HepG2 (cell line): Measurements from ENCODE around the gene TESPA1. TPM values are rescaled to one million over a fixed set of nuclear protein-coding genes. Genes with fewer than 3 reads are reported as not detected.

ENCODE experiments used
- ATAC-seq: fragments of 200-7000 bp; cut with Tn5 transposase; 3 replicates; pipeline ENCODE4 v1.9.1; 2020; ENCODE audit warnings: mild to moderate bottlenecking, moderate library complexity
- BruUV-seq: library from RNA; stranded (reverse); fragments of 400-500 nt; replicated peaks from 2 replicates; lab custom pipeline; 2021; lab: Mats Ljungman, UMichigan
- CTCF ChIA-PET: fragments of 300-600 bp; formaldehyde crosslinking; extraction: SDS; loops from one replicate; lab custom pipeline; 2021; ENCODE audit warnings: low total read pairs, inconsistent platforms, low intra/inter-chr PET ratio; lab: Yijun Ruan, JAX
- POLR2A ChIA-PET: fragments of 350-600 bp; sonication (Branson Sonifier 250); formaldehyde crosslinking; loops from one replicate; lab custom pipeline; 2020; ENCODE audit warnings: antibody characterized with exemption, inconsistent platforms; lab: Yijun Ruan, JAX
- DNase-seq: peaks from one replicate; pipeline ENCODE4 v3.0.0-alpha.2; 2015; ENCODE audit warnings: low spot score
- FAIRE-seq: peaks from 3 replicates; lab custom pipeline; 2011; peaks lifted over from hg19 to GRCh38; lab: Jason Lieb, UNC
- H2AFZ ChIP-seq: one replicate; pipeline ENCODE4 v1.6.1; 2011; ENCODE audit warnings: low read length, inconsistent platforms
- H3K27ac ChIP-seq: fragments of 300-600 bp; 3 replicates; pipeline ENCODE4 v1.8.0; 2011; ENCODE audit warnings: mixed run types, mild to moderate bottlenecking, mixed read lengths, low read length, inconsistent platforms; ENCODE audit not compliant: insufficient read depth; ENCODE audit errors: extremely low read length
- H3K27me3 ChIP-seq, 2 experiments: fragments of 200-600 bp in 1 of 2; 2 replicates in 1 of 2; 3 replicates in 1 of 2; pipeline versions ENCODE4 v1.6.0 to v1.8.0; 2011; ENCODE audit warnings: low read length in 2 of 2, mild to moderate bottlenecking in 2 of 2, moderate library complexity in 2 of 2, inconsistent platforms in 1 of 2; ENCODE audit not compliant: insufficient read depth in 2 of 2, control insufficient read depth in 1 of 2
- H3K36me3 ChIP-seq, 2 experiments: fragments of 200-600 bp in 1 of 2; replicated peaks in 1 of 2; 2 replicates in 1 of 2; 3 replicates in 1 of 2; pipeline versions ENCODE4 v1.5.1 to v1.8.0; 2011; ENCODE audit warnings: low read length in 2 of 2, inconsistent platforms in 1 of 2; ENCODE audit not compliant: insufficient read depth in 2 of 2, control insufficient read depth in 1 of 2
- H3K4me1 ChIP-seq: 2 replicates; pipeline ENCODE4 v1.5.1; 2012; ENCODE audit warnings: low read length, inconsistent platforms; ENCODE audit not compliant: insufficient read depth
- H3K4me2 ChIP-seq: 2 replicates; pipeline ENCODE4 v1.6.0; 2011; ENCODE audit warnings: low read depth, low read length, inconsistent platforms
- H3K4me3 ChIP-seq, 3 experiments: fragments of 200-600 bp in 1 of 3; sonication (generic), shearing (Covaris generic) in 1 of 3; replicated peaks in 1 of 3; 2 replicates each; pipeline ENCODE4 v1.5.1; 2011 to 2016; ENCODE audit warnings: low read length in 3 of 3, inconsistent platforms in 2 of 3, low read depth in 2 of 3, mild to moderate bottlenecking in 2 of 3, control low read depth in 1 of 3, mixed read lengths in 1 of 3; ENCODE audit not compliant: insufficient read depth in 1 of 3
- H3K79me2 ChIP-seq: one replicate; pipeline ENCODE4 v1.6.1; 2011; ENCODE audit warnings: low read length, inconsistent platforms; ENCODE audit not compliant: insufficient read depth
- H3K9ac ChIP-seq: 2 replicates; pipeline ENCODE4 v1.6.0; 2011; ENCODE audit warnings: mild to moderate bottlenecking, low read depth, low read length, inconsistent platforms; ENCODE audit not compliant: insufficient read depth
- H3K9me3 ChIP-seq: 2 replicates; pipeline ENCODE4 v1.5.1; 2012; ENCODE audit warnings: mild to moderate bottlenecking, low read length
- H4K20me1 ChIP-seq: 2 replicates; pipeline ENCODE4 v1.6.0; 2011; ENCODE audit warnings: inconsistent platforms, mild to moderate bottlenecking, low read length, moderate library complexity; ENCODE audit not compliant: insufficient read depth
- CREM ChIP-seq, 2 experiments: sonication (generic) in 1 of 2; formaldehyde crosslinking in 1 of 2; IDR thresholded peaks; 2 replicates each; pipeline versions ENCODE4 v1.4.0 to v1.6.1; 2016 to 2020; ENCODE audit warnings: antibody characterized with exemption in 1 of 2, mild to moderate bottlenecking in 1 of 2, missing genetic modification reagents in 1 of 2
- HDAC1 ChIP-seq: sonication (generic); formaldehyde crosslinking; IDR thresholded peaks from 2 replicates; pipeline ENCODE4 v1.5.1; 2020; ENCODE audit warnings: mild to moderate bottlenecking, missing genetic modification reagents
- HOXA5 ChIP-seq: sonication (generic); formaldehyde crosslinking; IDR thresholded peaks from 2 replicates; pipeline ENCODE4 v1.4.0; 2020; ENCODE audit warnings: missing genetic modification reagents
- JUND ChIP-seq: sonication (generic); formaldehyde crosslinking; IDR thresholded peaks from 2 replicates; pipeline ENCODE4 v1.8.0; 2022; ENCODE audit warnings: mild to moderate bottlenecking, missing genetic modification reagents
- KDM4B ChIP-seq: sonication (generic); formaldehyde crosslinking; IDR thresholded peaks from 2 replicates; pipeline ENCODE4 v1.4.0; 2020; ENCODE audit warnings: missing genetic modification reagents
- NPAS2 ChIP-seq: sonication (generic); formaldehyde crosslinking; IDR thresholded peaks from 2 replicates; pipeline ENCODE4 v1.8.0; 2022; ENCODE audit warnings: mild to moderate bottlenecking, missing genetic modification reagents, borderline replicate concordance
- ZNF749 ChIP-seq: sonication (generic); formaldehyde crosslinking; IDR thresholded peaks from 2 replicates; pipeline ENCODE4 v1.8.0; 2022; ENCODE audit warnings: mild to moderate bottlenecking, missing genetic modification reagents, moderate library complexity, borderline replicate concordance
- ZSCAN21 ChIP-seq: sonication (generic); formaldehyde crosslinking; IDR thresholded peaks from 2 replicates; pipeline ENCODE4 v1.8.0; 2022; ENCODE audit warnings: mild to moderate bottlenecking, missing genetic modification reagents, moderate library complexity, borderline replicate concordance
- WGBS: methylation state at CpG from one replicate; pipeline ENCODE4 v1.1.6; 2017; ENCODE audit warnings: low lambda C conversion rate; 5-methylcytosine and 5-hydroxymethylcytosine counted together
- in situ Hi-C: cut with HindIII; loops from 2 replicates; pipeline ENCODE4 v1.10.0; 2017; ENCODE audit warnings: low pct_unique_long_range_greater_than_20kb; ENCODE audit not compliant: extremely low pct_ligation_motif_present
- intact Hi-C: fragments of 100-400 bp; cut with micrococcal nuclease; formaldehyde crosslinking; loops from one replicate; pipeline ENCODE4 v1.10.0; 2022; ENCODE audit not compliant: unreplicated experiment
- polyA plus RNA-seq, 8 experiments: library from polyadenylated mRNA; depleted of rRNA in 3 of 8; stranded (reverse) in 7 of 8; unstranded in 1 of 8; fragments of >200 nt; fragmentation: Illumina TruSeq in 4 of 8; extraction: Trizol in 4 of 8; gene quantifications; 2 replicates each; pipeline versions ENCODE4 v1.2.1 to v1.2.3, GENCODE V29; 2011 to 2016; ENCODE audit warnings: low read depth in 4 of 8, missing spikeins in 1 of 8, mixed read lengths in 1 of 8; ENCODE audit not compliant: insufficient read depth in 1 of 8
- total RNA-seq, 5 experiments: library from RNA; depleted of rRNA; stranded (reverse); fragments of >200 nt; fragmentation: Illumina TruSeq; extraction: Trizol; gene quantifications; 2 replicates each; pipeline ENCODE4 v1.2.3, GENCODE V29; 2016; ENCODE audit warnings: low read depth in 1 of 5
- TF ChIP-seq, protein P1 (sequence below): IDR thresholded peaks from 2 replicates; pipeline ENCODE4 v1.6.1; 2016; ENCODE audit warnings: low read depth, missing genetic modification reagents, missing compliant biosample characterization
- TF ChIP-seq, protein P2 (sequence below): sonication (generic); formaldehyde crosslinking; IDR thresholded peaks from 2 replicates; pipeline ENCODE4 v1.4.0; 2020; ENCODE audit warnings: missing genetic modification reagents
- TF ChIP-seq, protein P3 (sequence below): sonication (generic); formaldehyde crosslinking; IDR thresholded peaks from 2 replicates; pipeline ENCODE4 v1.5.0; 2020; ENCODE audit warnings: mild to moderate bottlenecking, missing genetic modification reagents, borderline replicate concordance

TESPA1 gene
- total and polyA plus RNA-seq, 2 of the 13 experiments (the other 11 are each of a cell fraction or from before 2014, with no cell fraction given): not detected

DNA sequence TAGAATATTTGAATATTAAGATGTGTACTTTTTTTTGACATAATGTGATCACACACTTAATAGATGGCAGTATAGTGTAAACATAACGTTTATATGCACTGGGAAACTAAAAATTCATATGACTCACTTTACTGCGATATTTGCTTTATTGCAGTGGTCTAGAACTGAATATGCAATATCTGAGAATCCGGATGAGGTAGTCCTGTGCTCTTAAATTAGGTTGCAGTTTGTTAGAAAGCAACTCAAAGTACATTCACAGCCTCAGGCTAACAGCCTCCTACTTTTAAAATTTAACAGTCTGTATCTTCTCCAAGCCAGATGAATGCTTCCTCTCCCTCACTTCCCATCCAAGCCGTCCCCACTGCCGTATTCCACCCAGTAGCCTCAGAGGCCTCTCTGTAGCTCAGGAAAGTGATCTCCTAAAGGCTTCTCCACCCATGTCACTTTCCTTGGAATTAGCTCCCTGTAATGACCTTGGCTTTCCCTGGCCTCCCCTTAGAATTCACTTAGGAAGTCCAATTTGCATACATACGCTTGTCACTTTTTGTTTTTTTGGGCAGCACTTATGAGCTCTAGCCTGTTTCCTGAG is 43.7 kb downstream of the TESPA1 start:
- Histone ChIP-seq H3K79me2 (no peaks in the 10 kb centered on the region), H3K9ac (no peak overlapping the region), H3K4me1 (no peaks in the 10 kb centered on the region), H4K20me1 (no peaks in the 10 kb centered on the region), H3K4me3 (no peak overlapping the region), H3K36me3 (no peaks in the 10 kb centered on the region), H2AFZ (no peak overlapping the region), H3K4me2 (no peak overlapping the region), H3K27me3 (peaks cover 1 to 7% of the 10 kb centered on the region in 2 experiments; a peak in 2 of 5 replicates), H3K27ac (no peak overlapping the region), H3K9me3 (no peaks in the 10 kb centered on the region)
- POLR2A ChIA-PET: no interaction called here
- no peak for ATAC-seq
- intact Hi-C loops (no loop called here), in situ Hi-C loops (no loop called here)
- DNase-seq: no peak
- no TSS peak for BruUV-seq
- 1% methylated on average over 6 of the region's 6 CpGs for WGBS
- CTCF ChIA-PET: no interaction called here
- no peak for FAIRE-seq
- TF ChIP-seq JUND (CRISPR knock-in tag) (no peak), CREM (IDR thresholded peaks at IDR 0.05) (no peak), CREM (CRISPR knock-in tag; IDR thresholded peaks at IDR 0.05) (no peak), KDM4B (CRISPR knock-in tag) (no peak), HDAC1 (no peak), NPAS2 (CRISPR knock-in tag) (no peak), ZNF749 (CRISPR knock-in tag) (no peak), ZSCAN21 (CRISPR knock-in tag) (no peak), HOXA5 (CRISPR knock-in tag) (no peak)
- TF ChIP-seq, protein P1, sequence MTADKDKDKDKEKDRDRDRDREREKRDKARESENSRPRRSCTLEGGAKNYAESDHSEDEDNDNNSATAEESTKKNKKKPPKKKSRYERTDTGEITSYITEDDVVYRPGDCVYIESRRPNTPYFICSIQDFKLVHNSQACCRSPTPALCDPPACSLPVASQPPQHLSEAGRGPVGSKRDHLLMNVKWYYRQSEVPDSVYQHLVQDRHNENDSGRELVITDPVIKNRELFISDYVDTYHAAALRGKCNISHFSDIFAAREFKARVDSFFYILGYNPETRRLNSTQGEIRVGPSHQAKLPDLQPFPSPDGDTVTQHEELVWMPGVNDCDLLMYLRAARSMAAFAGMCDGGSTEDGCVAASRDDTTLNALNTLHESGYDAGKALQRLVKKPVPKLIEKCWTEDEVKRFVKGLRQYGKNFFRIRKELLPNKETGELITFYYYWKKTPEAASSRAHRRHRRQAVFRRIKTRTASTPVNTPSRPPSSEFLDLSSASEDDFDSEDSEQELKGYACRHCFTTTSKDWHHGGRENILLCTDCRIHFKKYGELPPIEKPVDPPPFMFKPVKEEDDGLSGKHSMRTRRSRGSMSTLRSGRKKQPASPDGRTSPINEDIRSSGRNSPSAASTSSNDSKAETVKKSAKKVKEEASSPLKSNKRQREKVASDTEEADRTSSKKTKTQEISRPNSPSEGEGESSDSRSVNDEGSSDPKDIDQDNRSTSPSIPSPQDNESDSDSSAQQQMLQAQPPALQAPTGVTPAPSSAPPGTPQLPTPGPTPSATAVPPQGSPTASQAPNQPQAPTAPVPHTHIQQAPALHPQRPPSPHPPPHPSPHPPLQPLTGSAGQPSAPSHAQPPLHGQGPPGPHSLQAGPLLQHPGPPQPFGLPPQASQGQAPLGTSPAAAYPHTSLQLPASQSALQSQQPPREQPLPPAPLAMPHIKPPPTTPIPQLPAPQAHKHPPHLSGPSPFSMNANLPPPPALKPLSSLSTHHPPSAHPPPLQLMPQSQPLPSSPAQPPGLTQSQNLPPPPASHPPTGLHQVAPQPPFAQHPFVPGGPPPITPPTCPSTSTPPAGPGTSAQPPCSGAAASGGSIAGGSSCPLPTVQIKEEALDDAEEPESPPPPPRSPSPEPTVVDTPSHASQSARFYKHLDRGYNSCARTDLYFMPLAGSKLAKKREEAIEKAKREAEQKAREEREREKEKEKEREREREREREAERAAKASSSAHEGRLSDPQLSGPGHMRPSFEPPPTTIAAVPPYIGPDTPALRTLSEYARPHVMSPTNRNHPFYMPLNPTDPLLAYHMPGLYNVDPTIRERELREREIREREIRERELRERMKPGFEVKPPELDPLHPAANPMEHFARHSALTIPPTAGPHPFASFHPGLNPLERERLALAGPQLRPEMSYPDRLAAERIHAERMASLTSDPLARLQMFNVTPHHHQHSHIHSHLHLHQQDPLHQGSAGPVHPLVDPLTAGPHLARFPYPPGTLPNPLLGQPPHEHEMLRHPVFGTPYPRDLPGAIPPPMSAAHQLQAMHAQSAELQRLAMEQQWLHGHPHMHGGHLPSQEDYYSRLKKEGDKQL (CRISPR knock-in tag): no peak
- TF ChIP-seq, protein P2, sequence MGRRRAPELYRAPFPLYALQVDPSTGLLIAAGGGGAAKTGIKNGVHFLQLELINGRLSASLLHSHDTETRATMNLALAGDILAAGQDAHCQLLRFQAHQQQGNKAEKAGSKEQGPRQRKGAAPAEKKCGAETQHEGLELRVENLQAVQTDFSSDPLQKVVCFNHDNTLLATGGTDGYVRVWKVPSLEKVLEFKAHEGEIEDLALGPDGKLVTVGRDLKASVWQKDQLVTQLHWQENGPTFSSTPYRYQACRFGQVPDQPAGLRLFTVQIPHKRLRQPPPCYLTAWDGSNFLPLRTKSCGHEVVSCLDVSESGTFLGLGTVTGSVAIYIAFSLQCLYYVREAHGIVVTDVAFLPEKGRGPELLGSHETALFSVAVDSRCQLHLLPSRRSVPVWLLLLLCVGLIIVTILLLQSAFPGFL: no peak
- TF ChIP-seq, protein P3, sequence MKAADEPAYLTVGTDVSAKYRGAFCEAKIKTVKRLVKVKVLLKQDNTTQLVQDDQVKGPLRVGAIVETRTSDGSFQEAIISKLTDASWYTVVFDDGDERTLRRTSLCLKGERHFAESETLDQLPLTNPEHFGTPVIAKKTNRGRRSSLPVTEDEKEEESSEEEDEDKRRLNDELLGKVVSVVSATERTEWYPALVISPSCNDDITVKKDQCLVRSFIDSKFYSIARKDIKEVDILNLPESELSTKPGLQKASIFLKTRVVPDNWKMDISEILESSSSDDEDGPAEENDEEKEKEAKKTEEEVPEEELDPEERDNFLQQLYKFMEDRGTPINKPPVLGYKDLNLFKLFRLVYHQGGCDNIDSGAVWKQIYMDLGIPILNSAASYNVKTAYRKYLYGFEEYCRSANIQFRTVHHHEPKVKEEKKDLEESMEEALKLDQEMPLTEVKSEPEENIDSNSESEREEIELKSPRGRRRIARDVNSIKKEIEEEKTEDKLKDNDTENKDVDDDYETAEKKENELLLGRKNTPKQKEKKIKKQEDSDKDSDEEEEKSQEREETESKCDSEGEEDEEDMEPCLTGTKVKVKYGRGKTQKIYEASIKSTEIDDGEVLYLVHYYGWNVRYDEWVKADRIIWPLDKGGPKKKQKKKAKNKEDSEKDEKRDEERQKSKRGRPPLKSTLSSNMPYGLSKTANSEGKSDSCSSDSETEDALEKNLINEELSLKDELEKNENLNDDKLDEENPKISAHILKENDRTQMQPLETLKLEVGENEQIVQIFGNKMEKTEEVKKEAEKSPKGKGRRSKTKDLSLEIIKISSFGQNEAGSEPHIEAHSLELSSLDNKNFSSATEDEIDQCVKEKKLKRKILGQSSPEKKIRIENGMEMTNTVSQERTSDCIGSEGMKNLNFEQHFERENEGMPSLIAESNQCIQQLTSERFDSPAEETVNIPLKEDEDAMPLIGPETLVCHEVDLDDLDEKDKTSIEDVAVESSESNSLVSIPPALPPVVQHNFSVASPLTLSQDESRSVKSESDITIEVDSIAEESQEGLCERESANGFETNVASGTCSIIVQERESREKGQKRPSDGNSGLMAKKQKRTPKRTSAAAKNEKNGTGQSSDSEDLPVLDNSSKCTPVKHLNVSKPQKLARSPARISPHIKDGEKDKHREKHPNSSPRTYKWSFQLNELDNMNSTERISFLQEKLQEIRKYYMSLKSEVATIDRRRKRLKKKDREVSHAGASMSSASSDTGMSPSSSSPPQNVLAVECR: no peak
